GM21526 (cell line): ENCODE data around the gene FAM222A.
A peak's percentile ranks its signal among the peaks of the same experiment; 100 is the strongest.

Experiments used
- ATAC-seq: cut with Tn5 transposase; IDR thresholded peaks from one replicate; pipeline ENCODE4 v1.9.1; 2021; ENCODE audit warnings: moderate library complexity; ENCODE audit not compliant: unreplicated experiment, low FRiP score

FAM222A gene

GRCh38 chr12:109713187-109714070, at the start of gene FAM222A:
TSS of gene FAM222A (plus strand) at chr12:109713825. CDS start at chr12:109744147, 30,322 bp downstream.
- ATAC-seq: peak; percentile 87

- ATAC-seq: no peak
These were observed 49.2 kb upstream of the FAM222A start for GRCh38 chr12:109664402-109664801.

- no peak for ATAC-seq
These were observed 47.6 kb upstream of the FAM222A start for GRCh38 chr12:109666068-109666467.

GRCh38 chr12:109670731-109671130, 42.9 kb upstream of the FAM222A start:
- ATAC-seq: no peak

- ATAC-seq: no peak
These were observed 42.1 kb upstream of the FAM222A start for GRCh38 chr12:109671502-109671901.

- no peak for ATAC-seq
These were observed 40.2 kb upstream of the FAM222A start for GRCh38 chr12:109673379-109673778.

- no peak for ATAC-seq
These were observed 39.7 kb upstream of the FAM222A start for GRCh38 chr12:109673884-109674283.

GRCh38 chr12:109675411-109675810, 38.2 kb upstream of the FAM222A start:
- no peak for ATAC-seq

- no peak for ATAC-seq
These were observed 36.3 kb upstream of the FAM222A start for GRCh38 chr12:109677279-109677691.

- no peak for ATAC-seq
These were observed 34.9 kb upstream of the FAM222A start for GRCh38 chr12:109678719-109679118.

GRCh38 chr12:109679501-109680263, 33.9 kb upstream of the FAM222A start:
- ATAC-seq: no peak

GRCh38 chr12:109680264-109681005, 33.2 kb upstream of the FAM222A start:
- no peak for ATAC-seq

GRCh38 chr12:109681986-109682707, 31.5 kb upstream of the FAM222A start:
- ATAC-seq: no peak

- no peak for ATAC-seq
These were observed 30.9 kb upstream of the FAM222A start for GRCh38 chr12:109682708-109683060.

GRCh38 chr12:109683316-109683715, 30.3 kb upstream of the FAM222A start:
- ATAC-seq: no peak

GRCh38 chr12:109685574-109686447, 27.8 kb upstream of the FAM222A start:
- no peak for ATAC-seq

- no peak for ATAC-seq
These were observed 27.1 kb upstream of the FAM222A start for GRCh38 chr12:109686523-109686922.

GRCh38 chr12:109687250-109687649, 26.4 kb upstream of the FAM222A start:
- ATAC-seq: no peak

GRCh38 chr12:109689426-109689825, 24.2 kb upstream of the FAM222A start:
- no peak for ATAC-seq
